PC-9 (cell line): Measurements from ENCODE around the gene ODAD4. TPM values are rescaled to one million over a fixed set of nuclear protein-coding genes. Genes with fewer than 3 reads are reported as not detected.

ENCODE experiments used
- BruUV-seq: library from RNA; stranded (reverse); fragments of 400-500 nt; replicated peaks from 2 replicates; lab custom pipeline; 2021; lab: Mats Ljungman, UMichigan
- CTCF ChIA-PET: fragments of 300-600 bp; sonication (Branson Sonifier 250); formaldehyde crosslinking; loops from one replicate; lab custom pipeline; 2022; ENCODE audit warnings: antibody characterized with exemption; lab: Charles Lee
- POLR2A ChIA-PET: fragments of 300-600 bp; sonication (Branson Sonifier 250); formaldehyde crosslinking; loops from one replicate; lab custom pipeline; 2022; ENCODE audit warnings: antibody characterized with exemption; ENCODE audit not compliant: unreplicated experiment; lab: Charles Lee
- DNase-seq, 2 experiments: peaks; one replicate each; pipeline versions ENCODE4 v3.0.0 to v3.0.0-alpha.2; 2015 to 2022; ENCODE audit warnings: mixed read lengths in 1 of 2
- H2AFZ ChIP-seq: fragments of 200-600 bp; sonication (generic); 2 replicates; pipeline ENCODE4 v1.8.1; 2017; ENCODE audit warnings: antibody characterized with exemption
- H3F3A ChIP-seq: fragments of 200-600 bp; sonication (generic); 2 replicates; pipeline ENCODE4 v1.8.1; 2017; ENCODE audit warnings: antibody characterized with exemption, mild to moderate bottlenecking, low read depth; ENCODE audit not compliant: insufficient read depth
- H3K27ac ChIP-seq: fragments of 200-600 bp; sonication (generic); 2 replicates; pipeline ENCODE4 v1.6.1; 2016; ENCODE audit warnings: mixed run types
- H3K27me3 ChIP-seq: fragments of 200-600 bp; sonication (generic); 2 replicates; pipeline ENCODE4 v1.6.1; 2016; ENCODE audit warnings: low read depth, mixed run types; ENCODE audit not compliant: insufficient read depth
- H3K36me3 ChIP-seq: fragments of 200-600 bp; sonication (generic); 2 replicates; pipeline ENCODE4 v1.6.1; 2016; ENCODE audit warnings: low read depth, mixed run types
- H3K4me1 ChIP-seq: fragments of 200-600 bp; sonication (generic); replicated peaks from 2 replicates; pipeline ENCODE4 v1.6.1; 2016; ENCODE audit warnings: mixed run types; ENCODE audit not compliant: insufficient read depth
- H3K4me2 ChIP-seq: fragments of 200-600 bp; sonication (generic); 2 replicates; pipeline ENCODE4 v1.6.1; 2017; ENCODE audit warnings: mixed run types
- H3K4me3 ChIP-seq: fragments of 200-600 bp; sonication (generic); 2 replicates; pipeline ENCODE4 v1.6.1; 2016; ENCODE audit warnings: mixed run types
- H3K79me2 ChIP-seq: fragments of 200-600 bp; sonication (generic); 2 replicates; pipeline ENCODE4 v1.6.1; 2017; ENCODE audit warnings: low read depth, mixed run types
- H3K9me2 ChIP-seq: fragments of 200-600 bp; sonication (generic); 2 replicates; pipeline ENCODE4 v1.8.1; 2017; ENCODE audit warnings: mild to moderate bottlenecking; ENCODE audit not compliant: insufficient read depth
- H3K9me3 ChIP-seq: fragments of 200-600 bp; sonication (generic); 2 replicates; pipeline ENCODE4 v1.8.1; 2016; ENCODE audit warnings: low read depth; ENCODE audit not compliant: insufficient read depth
- H4K20me1 ChIP-seq: fragments of 200-600 bp; sonication (generic); 2 replicates; pipeline ENCODE4 v1.8.1; 2017; ENCODE audit not compliant: insufficient read depth
- EZH2 ChIP-seq: fragments of 200-600 bp; sonication (generic); IDR thresholded peaks from 2 replicates; pipeline ENCODE4 v1.8.0; 2017; ENCODE audit warnings: antibody characterized with exemption, low read depth
- intact Hi-C: fragments of 100-400 bp; cut with micrococcal nuclease; formaldehyde crosslinking; loops from one replicate; pipeline ENCODE4 v1.10.0; 2022; ENCODE audit not compliant: unreplicated experiment
- total RNA-seq: library from RNA; stranded (reverse); gene quantifications from 2 replicates; pipeline ENCODE4 v1.2.3, GENCODE V29; 2021
- TF ChIP-seq, protein P1 (sequence below): fragments of 200-600 bp; sonication (generic); conservative IDR thresholded peaks from 2 replicates; pipeline ENCODE4 v1.6.1; 2017; ENCODE audit warnings: mixed run types, antibody characterized with exemption, mild to moderate bottlenecking, moderate library complexity

ODAD4 gene
- total RNA-seq, 1 experiment from 2014 or later: 4.0 TPM

DNA sequence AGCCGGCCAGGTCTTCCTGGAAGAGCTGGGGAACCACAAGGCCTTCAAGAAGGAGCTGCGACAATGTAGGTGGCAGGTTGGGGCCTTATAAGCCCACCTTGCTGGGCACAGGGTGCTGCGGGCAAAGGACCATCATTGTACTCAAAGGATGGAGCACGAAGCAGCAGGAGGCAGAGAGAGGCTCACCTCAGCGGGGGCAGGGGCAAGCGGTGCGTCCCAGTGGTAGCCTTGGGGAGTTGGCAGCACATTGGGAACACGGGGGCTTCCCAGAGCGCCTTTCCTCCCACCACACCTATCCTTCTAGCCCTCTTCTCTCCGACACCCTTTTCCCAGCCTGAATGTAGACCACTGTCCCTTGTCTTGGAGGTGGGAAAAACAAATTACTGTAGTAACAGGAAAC lies 38.3 kb downstream of the ODAD4 start:
- H3K4me2 ChIP-seq: no peak overlapping the region
- no peaks in the 10 kb centered on the region for H3K9me2 ChIP-seq
- no peaks in the 10 kb centered on the region for H3K9me3 ChIP-seq
- peaks cover 16% of the 10 kb centered on the region for H3K79me2 ChIP-seq
- H4K20me1 ChIP-seq: peaks cover 11% of the 10 kb centered on the region
- H3K36me3 ChIP-seq: peaks cover 7% of the 10 kb centered on the region; the same call in 1 of the 2 replicates
- H3K27me3 ChIP-seq: no peaks in the 10 kb centered on the region
- intact Hi-C loops: loop anchor here (5.0 kb wide), 1 partner anchor 549 kb away; no protein-coding TSS in a partner anchor
- no peak overlapping the region for H2AFZ ChIP-seq
- ChIA-PET CTCF (no interaction called here), POLR2A (no interaction called here)
- BruUV-seq: no TSS peak
- no peak for DNase-seq
- H3F3A ChIP-seq: peaks cover 46% of the 10 kb centered on the region
- H3K27ac ChIP-seq: no peak overlapping the region
- peaks cover 32% of the 10 kb centered on the region for H3K4me1 ChIP-seq
- TF ChIP-seq EZH2: no peak
- TF ChIP-seq, protein P1, sequence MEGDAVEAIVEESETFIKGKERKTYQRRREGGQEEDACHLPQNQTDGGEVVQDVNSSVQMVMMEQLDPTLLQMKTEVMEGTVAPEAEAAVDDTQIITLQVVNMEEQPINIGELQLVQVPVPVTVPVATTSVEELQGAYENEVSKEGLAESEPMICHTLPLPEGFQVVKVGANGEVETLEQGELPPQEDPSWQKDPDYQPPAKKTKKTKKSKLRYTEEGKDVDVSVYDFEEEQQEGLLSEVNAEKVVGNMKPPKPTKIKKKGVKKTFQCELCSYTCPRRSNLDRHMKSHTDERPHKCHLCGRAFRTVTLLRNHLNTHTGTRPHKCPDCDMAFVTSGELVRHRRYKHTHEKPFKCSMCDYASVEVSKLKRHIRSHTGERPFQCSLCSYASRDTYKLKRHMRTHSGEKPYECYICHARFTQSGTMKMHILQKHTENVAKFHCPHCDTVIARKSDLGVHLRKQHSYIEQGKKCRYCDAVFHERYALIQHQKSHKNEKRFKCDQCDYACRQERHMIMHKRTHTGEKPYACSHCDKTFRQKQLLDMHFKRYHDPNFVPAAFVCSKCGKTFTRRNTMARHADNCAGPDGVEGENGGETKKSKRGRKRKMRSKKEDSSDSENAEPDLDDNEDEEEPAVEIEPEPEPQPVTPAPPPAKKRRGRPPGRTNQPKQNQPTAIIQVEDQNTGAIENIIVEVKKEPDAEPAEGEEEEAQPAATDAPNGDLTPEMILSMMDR: no peak
- no peak overlapping the region for H3K4me3 ChIP-seq

DNA sequence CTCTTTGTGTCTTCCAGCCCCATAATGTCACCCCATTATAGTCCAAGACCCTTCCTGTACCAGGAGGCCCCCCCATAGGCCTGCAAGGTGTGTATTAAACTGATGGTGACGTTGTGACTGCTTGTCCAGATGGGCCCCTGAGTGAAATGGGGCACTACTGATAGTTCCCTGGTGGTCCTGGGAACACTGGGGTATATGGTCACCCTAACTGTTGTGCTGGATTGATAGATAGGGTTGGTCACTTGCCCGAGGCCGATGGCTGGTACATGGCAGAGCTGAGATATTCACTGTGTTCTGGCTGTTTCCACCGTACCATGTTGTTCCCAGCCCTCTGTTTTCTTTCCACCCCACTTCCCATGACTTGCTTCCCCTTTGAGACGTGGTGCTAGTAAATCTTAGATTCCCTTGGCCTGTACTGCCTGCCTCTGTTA lies 40.5 kb downstream of the ODAD4 start:
- no TSS peak for BruUV-seq

DNA sequence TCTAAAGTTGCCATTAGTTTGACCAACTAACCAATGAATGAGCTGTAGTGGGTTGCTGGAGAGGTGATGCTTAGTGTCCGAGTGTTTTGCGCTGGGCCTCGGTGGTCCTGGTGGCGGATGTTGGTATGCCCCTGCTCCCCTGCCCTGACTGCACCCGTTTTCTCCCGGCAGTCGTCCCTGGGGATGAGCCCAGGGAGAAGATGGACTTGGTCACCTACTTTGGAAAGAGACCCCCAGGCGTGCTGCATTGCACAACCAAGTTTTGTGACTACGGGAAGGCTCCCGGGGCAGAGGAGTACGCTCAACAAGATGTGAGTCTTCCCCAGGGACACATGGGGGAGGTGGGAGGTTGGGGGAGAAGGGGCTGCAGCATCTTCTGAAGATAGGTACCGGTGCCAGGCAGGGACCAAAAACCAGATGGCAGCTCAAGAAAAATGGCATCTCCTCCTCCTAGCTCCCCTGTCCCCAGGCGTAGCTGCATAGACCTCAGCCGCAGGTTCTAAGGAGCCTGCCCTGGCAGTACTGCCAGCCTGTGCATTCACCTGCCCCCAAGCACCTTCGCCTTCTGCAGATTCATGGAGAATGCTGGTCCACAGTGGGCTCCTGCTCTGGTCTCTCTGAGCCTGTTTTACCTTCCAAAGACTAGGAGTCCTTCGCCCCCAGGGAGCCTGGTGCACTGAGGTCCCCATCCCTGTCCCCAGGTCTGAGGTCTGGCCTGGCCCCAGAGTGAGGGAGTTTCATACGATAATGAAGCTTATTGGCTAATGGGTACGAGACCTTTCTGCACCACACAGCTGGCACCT lies 41.5 kb downstream of the ODAD4 start:
- ChIA-PET POLR2A (no interaction called here), CTCF (interaction anchor here (0.6 kb wide), 1 partner anchor 283 kb away, joined by 3 read pairs; no protein-coding TSS in a partner anchor)
- H3K79me2 ChIP-seq: peaks cover 16% of the 10 kb centered on the region
- peaks cover 26% of the 10 kb centered on the region for H3K4me1 ChIP-seq
- peaks cover 50% of the 10 kb centered on the region; the same call in 1 of the 2 replicates for H3F3A ChIP-seq
- peak overlapping the region; percentile 44 for H3K27ac ChIP-seq
- H3K27me3 ChIP-seq: no peaks in the 10 kb centered on the region
- H3K9me2 ChIP-seq: no peaks in the 10 kb centered on the region
- H3K36me3 ChIP-seq: peaks cover 15% of the 10 kb centered on the region
- DNase-seq: no peak
- intact Hi-C loops: no loop called here
- H4K20me1 ChIP-seq: peaks cover 12% of the 10 kb centered on the region
- no peaks in the 10 kb centered on the region for H3K9me3 ChIP-seq
- H2AFZ ChIP-seq: no peak overlapping the region
- no peak for TF ChIP-seq EZH2
- TF ChIP-seq, protein P1: no peak
- no TSS peak for BruUV-seq
- peak overlapping the region; percentile 49 for H3K4me2 ChIP-seq
- no peak overlapping the region for H3K4me3 ChIP-seq

More for the DNA sequence above, 40.5 kb downstream of the ODAD4 start:
- H2AFZ ChIP-seq: no peak overlapping the region
- H3K4me2 ChIP-seq: no peak overlapping the region
- no peaks in the 10 kb centered on the region for H3K9me2 ChIP-seq
- H3K27me3 ChIP-seq: no peaks in the 10 kb centered on the region
- no peak overlapping the region for H3K4me3 ChIP-seq
- H3K36me3 ChIP-seq: peaks cover 12% of the 10 kb centered on the region
- ChIA-PET POLR2A (no interaction called here), CTCF (no interaction called here)
- H3K4me1 ChIP-seq: peaks cover 26% of the 10 kb centered on the region
- no peak for DNase-seq
- intact Hi-C loops: no loop called here
- H3F3A ChIP-seq: peaks cover 52% of the 10 kb centered on the region
- no peak overlapping the region for H3K27ac ChIP-seq
- H4K20me1 ChIP-seq: peaks cover 12% of the 10 kb centered on the region
- TF ChIP-seq, protein P1: no peak
- H3K79me2 ChIP-seq: peaks cover 16% of the 10 kb centered on the region
- no peaks in the 10 kb centered on the region for H3K9me3 ChIP-seq
